GM12878 (cell line): ENCODE results near the gene ECI1. TPM values are rescaled to one million over a fixed set of nuclear protein-coding genes. Genes with fewer than 3 reads are reported as not detected.
A peak's percentile ranks its signal among the peaks of the same experiment; 100 is the strongest.

Experiments
- ATAC-seq: fragments of 200-7000 bp; cut with Tn5 transposase; 3 replicates; pipeline ENCODE4 v1.9.1; 2020; ENCODE audit warnings: mild to moderate bottlenecking, moderate library complexity
- BruUV-seq: library from RNA; stranded (reverse); fragments of 400-500 nt; replicated peaks from 2 replicates; lab custom pipeline; 2021; lab: Mats Ljungman, UMichigan
- CTCF ChIA-PET: fragments of 300-600 bp; sonication (Branson Sonifier 250); formaldehyde crosslinking; extraction: SDS; loops from one replicate; lab custom pipeline; 2021; ENCODE audit warnings: inconsistent platforms; lab: Yijun Ruan, JAX
- POLR2A ChIA-PET: fragments of 350-600 bp; formaldehyde crosslinking; extraction: SDS; loops from one replicate; lab custom pipeline; 2021; ENCODE audit warnings: inconsistent platforms; lab: Charles Lee
- RAD21 ChIA-PET: fragments of 300-600 bp; sonication (Branson Sonifier 250); formaldehyde crosslinking; loops from one replicate; lab custom pipeline; 2023; ENCODE audit warnings: antibody characterized with exemption; ENCODE audit not compliant: unreplicated experiment; lab: Charles Lee
- SMC1A ChIA-PET: fragments of 300-600 bp; sonication (Branson Sonifier 250); formaldehyde crosslinking; loops from one replicate; lab custom pipeline; 2023; ENCODE audit not compliant: unreplicated experiment, uncharacterized antibody; lab: Charles Lee
- DNase-seq: peaks from one replicate; pipeline ENCODE4 v3.0.0-alpha.2; 2011; ENCODE audit warnings: low read depth, low spot score
- FAIRE-seq: peaks from 3 replicates; lab custom pipeline; 2011; peaks lifted over from hg19 to GRCh38; lab: Jason Lieb, UNC
- H2AFZ ChIP-seq: 2 replicates; pipeline ENCODE4 v1.6.0; 2011; ENCODE audit warnings: low read depth, low read length, control low read depth; ENCODE audit not compliant: control insufficient read depth
- H3K27ac ChIP-seq: 2 replicates; pipeline ENCODE4 v1.5.1; 2011; ENCODE audit warnings: control low read depth; ENCODE audit not compliant: control insufficient read depth, insufficient read depth
- H3K27me3 ChIP-seq, 2 experiments: replicated peaks in 1 of 2; 2 replicates each; pipeline versions ENCODE4 v1.6.0 to v1.6.1; 2011; ENCODE audit warnings: low read length in 1 of 2; ENCODE audit not compliant: control insufficient read depth in 2 of 2, insufficient read depth in 2 of 2
- H3K36me3 ChIP-seq, 2 experiments: 2 replicates each; pipeline ENCODE4 v1.5.1; 2011; ENCODE audit warnings: low read length in 1 of 2; ENCODE audit not compliant: control insufficient read depth in 2 of 2, insufficient read depth in 2 of 2
- H3K4me1 ChIP-seq: 2 replicates; pipeline ENCODE4 v1.6.1; 2011; ENCODE audit warnings: mild to moderate bottlenecking, low read length, moderate library complexity, mixed read lengths; ENCODE audit not compliant: control insufficient read depth, insufficient read depth
- H3K4me2 ChIP-seq: 2 replicates; pipeline ENCODE4 v1.6.0; 2011; ENCODE audit warnings: control low read depth; ENCODE audit not compliant: control insufficient read depth, insufficient read depth
- H3K4me3 ChIP-seq: fragments of 200-600 bp; sonication (generic); 2 replicates; pipeline ENCODE4 v1.5.1; 2016
- H3K79me2 ChIP-seq: 2 replicates; pipeline ENCODE4 v1.6.0; 2011; ENCODE audit warnings: low read length; ENCODE audit not compliant: control insufficient read depth, insufficient read depth
- H3K9ac ChIP-seq: 2 replicates; pipeline ENCODE4 v1.8.0; 2011; ENCODE audit warnings: low read length, control low read depth, mixed read lengths; ENCODE audit not compliant: control insufficient read depth, insufficient read depth
- H3K9me3 ChIP-seq: replicated peaks from 3 replicates; pipeline ENCODE4 v1.5.1; 2011; ENCODE audit warnings: mild to moderate bottlenecking, low read length; ENCODE audit not compliant: control insufficient read depth, insufficient read depth
- H4K20me1 ChIP-seq: 2 replicates; pipeline ENCODE4 v1.6.0; 2011; ENCODE audit not compliant: control insufficient read depth, insufficient read depth
- NR2C2 ChIP-seq: IDR thresholded peaks from 2 replicates; pipeline ENCODE4 v1.6.1; 2011; ENCODE audit warnings: borderline replicate concordance, low read depth; ENCODE audit not compliant: control insufficient read depth, insufficient read length
- POLR2A ChIP-seq: IDR thresholded peaks from 2 replicates; pipeline ENCODE4 v1.6.1; 2011; ENCODE audit warnings: low read depth, mild to moderate bottlenecking, low read length
- POLR2AphosphoS5 ChIP-seq: IDR thresholded peaks from 2 replicates; pipeline ENCODE4 v1.6.1; 2011; ENCODE audit warnings: mild to moderate bottlenecking, low read length, inconsistent platforms
- ZNF207 ChIP-seq: fragments of 450-650 bp; IDR thresholded peaks from 2 replicates; pipeline ENCODE4 v1.6.1; 2014; ENCODE audit warnings: antibody characterized with exemption, mild to moderate bottlenecking, borderline replicate concordance
- WGBS: methylation state at CpG from one replicate; pipeline ENCODE4 v1.1.6; 2016; ENCODE audit warnings: low lambda C conversion rate; ENCODE audit not compliant: insufficient replicate concordance, insufficient coverage; ENCODE audit errors: missing lambda C conversion rate; 5-methylcytosine and 5-hydroxymethylcytosine counted together
- in situ Hi-C: fragments of 300-500 bp; cut with MboI; formaldehyde crosslinking; loops from 9 replicates; pipeline ENCODE4 v1.14.3; 2018; ENCODE audit warnings: mixed read lengths
- intact Hi-C: fragments of 100-400 bp; cut with micrococcal nuclease; formaldehyde crosslinking; loops from one replicate; pipeline ENCODE4 v1.14.2; 2022; ENCODE audit not compliant: unreplicated experiment
- polyA plus RNA-seq, 11 experiments: library from polyadenylated mRNA; depleted of rRNA in 4 of 11; unstranded in 6 of 11; stranded (reverse) in 5 of 11; fragments of >200 nt; fragmentation: Nextera tagmentation in 4 of 11; fragmentation: Illumina TruSeq in 1 of 11; extraction: Ambion mirVana in 4 of 11; extraction: Trizol in 1 of 11; gene quantifications; 1 replicate in 1 of 11; 2 replicates in 10 of 11; pipeline versions ENCODE4 v1.2.1 to v1.2.3, GENCODE V29; 2011 to 2016; ENCODE audit warnings: inconsistent platforms in 2 of 11, missing spikeins in 2 of 11, low read depth in 1 of 11
- total RNA-seq, 4 experiments: library from RNA; depleted of rRNA in 3 of 4; stranded (reverse); fragments of >200 nt in 3 of 4; fragmentation: Illumina TruSeq in 1 of 4; extraction: Trizol in 1 of 4; gene quantifications; 2 replicates each; pipeline versions ENCODE4 v1.2.1 to v1.2.3, GENCODE V29; 2013 to 2021
- TF ChIP-seq, protein P1 (sequence below): IDR thresholded peaks from 2 replicates; pipeline ENCODE4 v1.6.1; 2012; ENCODE audit warnings: improper control_type of control experiment, low read depth, low read length; ENCODE audit not compliant: insufficient replicate concordance
- TF ChIP-seq, protein P2 (sequence below): IDR thresholded peaks from 2 replicates; pipeline ENCODE4 v1.6.1; 2011; ENCODE audit warnings: low read depth, mild to moderate bottlenecking, low read length, moderate library complexity, borderline replicate concordance; ENCODE audit errors: extremely low read depth

The ECI1 gene
- total and polyA plus RNA-seq, 10 of the 15 experiments (the other 5 are each of a cell fraction or from before 2014, with no cell fraction given), result 2.2 to 82.1 (median 24.8) TPM

DNA sequence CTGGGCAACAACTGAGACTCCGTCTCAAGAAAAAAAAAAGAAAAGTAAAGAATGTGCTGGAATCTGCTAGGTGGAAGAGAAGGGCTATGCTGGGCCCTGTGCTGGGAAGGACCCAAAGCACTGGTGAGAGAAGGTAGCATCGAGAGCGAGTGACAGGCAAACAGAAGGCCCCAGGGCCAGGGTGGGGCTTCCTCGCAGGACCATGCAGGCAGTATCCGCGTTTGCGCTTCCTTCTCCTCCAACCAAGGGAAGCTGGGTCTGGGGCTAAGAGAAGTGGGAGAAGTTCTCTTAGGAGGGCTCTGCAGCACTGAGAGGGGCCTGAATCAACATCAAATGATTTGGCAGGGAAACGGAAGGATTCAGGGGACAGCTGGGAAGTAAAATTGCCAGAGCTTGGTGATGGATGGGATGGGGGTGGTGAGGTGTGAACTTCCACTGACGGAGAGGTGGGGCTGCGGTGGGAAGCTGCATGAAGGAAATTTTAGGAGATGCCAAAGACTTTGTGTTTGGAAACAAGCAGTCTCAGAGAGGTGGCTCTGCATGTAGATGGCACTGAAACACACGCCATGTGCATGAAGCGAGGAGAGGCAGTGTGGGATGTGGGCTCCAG lies 5.2 kb upstream of the ECI1 start:
- ChIA-PET RAD21 (no interaction called here), POLR2A (interaction anchor here (0.6 kb wide), 1 partner anchor 33 kb away, joined by 6 read pairs; no protein-coding TSS in a partner anchor)
- peaks cover 6% of the 10 kb centered on the region for H3K4me1 ChIP-seq
- over 99% methylated on average over 12 of the region's 12 CpGs for WGBS
- no peak overlapping the region for H3K4me2 ChIP-seq
- FAIRE-seq, result no peak
- H2AFZ ChIP-seq, result no peak overlapping the region
- TF ChIP-seq NR2C2 (no peak), ZNF207 (no peak), POLR2AphosphoS5 (peak; percentile 34; the same call in 1 of the 2 replicates), POLR2A (peak; percentile 52; the same call in 1 of the 2 replicates)
- TF ChIP-seq, protein P1, sequence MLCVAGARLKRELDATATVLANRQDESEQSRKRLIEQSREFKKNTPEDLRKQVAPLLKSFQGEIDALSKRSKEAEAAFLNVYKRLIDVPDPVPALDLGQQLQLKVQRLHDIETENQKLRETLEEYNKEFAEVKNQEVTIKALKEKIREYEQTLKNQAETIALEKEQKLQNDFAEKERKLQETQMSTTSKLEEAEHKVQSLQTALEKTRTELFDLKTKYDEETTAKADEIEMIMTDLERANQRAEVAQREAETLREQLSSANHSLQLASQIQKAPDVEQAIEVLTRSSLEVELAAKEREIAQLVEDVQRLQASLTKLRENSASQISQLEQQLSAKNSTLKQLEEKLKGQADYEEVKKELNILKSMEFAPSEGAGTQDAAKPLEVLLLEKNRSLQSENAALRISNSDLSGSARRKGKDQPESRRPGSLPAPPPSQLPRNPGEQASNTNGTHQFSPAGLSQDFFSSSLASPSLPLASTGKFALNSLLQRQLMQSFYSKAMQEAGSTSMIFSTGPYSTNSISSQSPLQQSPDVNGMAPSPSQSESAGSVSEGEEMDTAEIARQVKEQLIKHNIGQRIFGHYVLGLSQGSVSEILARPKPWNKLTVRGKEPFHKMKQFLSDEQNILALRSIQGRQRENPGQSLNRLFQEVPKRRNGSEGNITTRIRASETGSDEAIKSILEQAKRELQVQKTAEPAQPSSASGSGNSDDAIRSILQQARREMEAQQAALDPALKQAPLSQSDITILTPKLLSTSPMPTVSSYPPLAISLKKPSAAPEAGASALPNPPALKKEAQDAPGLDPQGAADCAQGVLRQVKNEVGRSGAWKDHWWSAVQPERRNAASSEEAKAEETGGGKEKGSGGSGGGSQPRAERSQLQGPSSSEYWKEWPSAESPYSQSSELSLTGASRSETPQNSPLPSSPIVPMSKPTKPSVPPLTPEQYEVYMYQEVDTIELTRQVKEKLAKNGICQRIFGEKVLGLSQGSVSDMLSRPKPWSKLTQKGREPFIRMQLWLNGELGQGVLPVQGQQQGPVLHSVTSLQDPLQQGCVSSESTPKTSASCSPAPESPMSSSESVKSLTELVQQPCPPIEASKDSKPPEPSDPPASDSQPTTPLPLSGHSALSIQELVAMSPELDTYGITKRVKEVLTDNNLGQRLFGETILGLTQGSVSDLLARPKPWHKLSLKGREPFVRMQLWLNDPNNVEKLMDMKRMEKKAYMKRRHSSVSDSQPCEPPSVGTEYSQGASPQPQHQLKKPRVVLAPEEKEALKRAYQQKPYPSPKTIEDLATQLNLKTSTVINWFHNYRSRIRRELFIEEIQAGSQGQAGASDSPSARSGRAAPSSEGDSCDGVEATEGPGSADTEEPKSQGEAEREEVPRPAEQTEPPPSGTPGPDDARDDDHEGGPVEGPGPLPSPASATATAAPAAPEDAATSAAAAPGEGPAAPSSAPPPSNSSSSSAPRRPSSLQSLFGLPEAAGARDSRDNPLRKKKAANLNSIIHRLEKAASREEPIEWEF, result no peak
- TF ChIP-seq, protein P2, sequence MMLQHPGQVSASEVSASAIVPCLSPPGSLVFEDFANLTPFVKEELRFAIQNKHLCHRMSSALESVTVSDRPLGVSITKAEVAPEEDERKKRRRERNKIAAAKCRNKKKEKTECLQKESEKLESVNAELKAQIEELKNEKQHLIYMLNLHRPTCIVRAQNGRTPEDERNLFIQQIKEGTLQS, result no peak
- TF ChIP-seq, all 136 proteins: peak for 2
- no peaks in the 10 kb centered on the region for H4K20me1 ChIP-seq
- no peaks in the 10 kb centered on the region; the same call in 1 of the 2 replicates for H3K79me2 ChIP-seq
- BruUV-seq, result no TSS peak
- SMC1A ChIA-PET, result no interaction called here
- intact Hi-C loops, result no loop called here
- H3K36me3 ChIP-seq, result peaks cover 32 to 42% of the 10 kb centered on the region in 2 experiments
- CTCF ChIA-PET, result interaction anchor here (0.7 to 1.0 kb wide), 2 partner anchors 10 to 46 kb away, joined by 3 read pairs; partner anchors contain the start of gene BRICD5
- H3K9ac ChIP-seq, result no peak overlapping the region
- H3K4me3 ChIP-seq, result no peak overlapping the region
- DNase-seq (no peak), ATAC-seq (no peak)
- in situ Hi-C loops, result no loop called here
- no peaks in the 10 kb centered on the region for H3K27me3 ChIP-seq
- no peak overlapping the region for H3K27ac ChIP-seq
- no peaks in the 10 kb centered on the region for H3K9me3 ChIP-seq
